Posterior vena cava (tissue), 2 donors: ENCODE data around the gene PLCG2. TPM values are rescaled to one million over a fixed set of nuclear protein-coding genes. Genes with fewer than 3 reads are reported as not detected.
"Not testable (repeated sequence)": the region's sequence is repeated elsewhere in the genome, so short reads cannot be mapped to it uniquely, and the experiment has no call there.

Source experiments
- DNase-seq: peaks from one replicate; pipeline ENCODE4 v3.0.0-alpha.2; 2020; ENCODE audit warnings: low spot score
- intact Hi-C, 2 donors: fragments of 100-400 bp; cut with DNase I; formaldehyde crosslinking; loops; one replicate each; pipeline versions ENCODE4 v1.14.1 to v1.14.2; 2022 to 2023
- total RNA-seq, 2 donors: library from RNA; stranded (reverse); fragmentation: NEBNext Ultra II Directional; extraction: Animal tissue kit (Norgen Biotek cat#: 25700); gene quantifications; one replicate each; pipeline ENCODE4 v1.2.1, GENCODE V29; 2021
- donor health status: DM: yes; HTN: yes; CAD: no.
- donor health status: DM: yes; HTN: yes; CAD: no.

PLCG2 gene
- total RNA-seq, 2 donors from 2014 or later: 15.9 to 24.5 TPM

DNA sequence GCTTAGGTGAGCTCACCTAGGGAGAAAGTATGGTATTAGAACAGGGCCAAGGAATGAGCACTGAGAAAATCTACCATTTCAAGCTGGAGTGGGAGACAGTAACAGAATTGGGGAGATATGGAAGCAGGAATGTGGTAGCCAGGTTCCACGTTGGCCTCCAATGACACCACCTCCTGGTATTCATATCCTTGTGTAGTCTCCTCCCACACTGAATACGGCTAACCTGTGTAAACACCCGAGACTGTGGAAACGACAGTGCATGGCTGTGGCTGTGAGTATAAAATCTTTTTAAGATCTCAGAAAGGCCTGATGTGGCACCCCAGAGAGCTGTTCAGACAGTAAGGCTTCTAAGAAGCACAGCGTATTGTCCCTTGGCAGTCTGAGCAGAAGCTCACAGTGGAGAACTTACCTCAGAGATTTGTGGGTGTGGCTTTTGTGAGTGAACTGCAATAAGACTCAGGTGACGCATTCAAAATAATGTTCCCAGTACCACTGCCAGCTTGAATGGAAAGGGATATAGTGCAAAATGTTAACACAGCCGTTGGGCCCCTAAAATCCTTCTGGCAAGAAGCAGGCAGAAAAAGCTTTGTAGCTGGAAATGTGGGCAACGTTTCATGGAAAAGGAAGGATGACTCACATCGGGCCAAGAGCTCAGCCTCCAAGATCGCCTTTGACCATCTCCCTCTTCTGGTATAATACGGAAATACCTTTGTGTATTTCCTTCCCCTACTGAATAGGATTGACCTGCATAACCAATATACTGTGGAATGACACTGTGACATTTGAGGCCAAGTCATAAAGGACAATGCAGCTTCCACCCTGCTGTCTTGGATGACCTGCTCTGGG, 217.8 kb downstream of the PLCG2 start:
- DNase-seq: no peak
- intact Hi-C loops: no loop called here

GRCh38 chr16:81997738-81998137, 218.6 kb downstream of the PLCG2 start:
- no peak for DNase-seq
- intact Hi-C loops: no loop called here

DNA sequence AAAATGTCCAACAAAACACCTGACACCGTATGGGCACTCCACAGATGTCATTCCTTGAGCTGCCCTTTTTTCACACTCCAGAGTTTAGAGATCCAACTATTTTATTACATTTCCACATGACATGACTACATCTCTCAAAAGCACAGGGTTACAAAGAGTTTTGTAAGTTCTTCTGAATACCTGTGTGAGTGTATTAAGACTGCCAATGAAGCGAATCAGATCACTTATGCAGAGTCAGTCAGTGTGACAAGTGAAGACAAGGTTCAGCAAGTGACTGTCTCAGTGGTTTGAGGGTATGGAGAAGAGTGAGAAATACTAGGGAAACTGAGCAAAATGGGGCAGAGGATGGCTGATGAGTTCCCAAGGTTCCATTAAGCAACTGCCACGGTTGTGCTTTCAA, 223.7 kb downstream of the PLCG2 start:
- DNase-seq: no peak
- intact Hi-C loops: no loop called here

GRCh38 chr16:82004601-82005000, 225.5 kb downstream of the PLCG2 start:
- no peak for DNase-seq
- intact Hi-C loops: no loop called here

DNA sequence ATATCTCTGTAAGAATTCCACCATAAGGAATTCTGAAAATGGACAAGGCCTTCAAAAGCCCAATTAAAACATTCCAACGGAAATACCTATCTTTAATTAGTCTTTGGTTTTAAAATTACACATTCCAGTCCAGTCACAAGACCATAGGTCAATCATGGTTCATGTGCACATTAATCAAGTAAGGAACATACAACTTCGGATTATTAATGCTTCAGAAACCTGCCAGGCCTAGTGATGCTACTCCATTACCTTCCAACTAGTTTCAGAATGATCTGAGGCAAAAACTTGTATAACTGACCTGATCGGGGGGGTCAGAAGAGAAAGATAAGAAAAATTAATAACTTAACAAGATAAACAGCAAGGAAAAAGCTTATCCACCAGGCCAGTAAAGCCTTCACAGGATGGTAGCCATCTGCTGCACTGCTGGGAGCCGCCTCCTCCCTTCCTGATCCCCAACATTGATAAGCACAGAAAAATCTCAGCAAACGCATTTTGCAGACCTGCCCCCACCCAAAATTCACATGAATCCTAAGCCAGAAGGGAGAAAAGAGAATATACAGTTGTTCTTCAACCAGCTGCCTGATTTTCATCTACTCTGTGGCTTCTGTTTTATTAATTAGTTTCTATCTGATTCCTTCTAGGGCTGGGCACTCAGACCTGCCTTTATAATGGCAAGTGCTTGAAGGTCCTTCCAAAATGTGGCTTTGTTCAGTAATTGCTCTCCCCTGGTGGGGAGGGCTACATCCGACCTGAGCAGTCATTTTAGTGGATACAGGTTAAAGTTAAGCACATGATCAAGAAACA, 226.1 kb downstream of the PLCG2 start:
- intact Hi-C loops: no loop called here

GRCh38 chr16:82006036-82006435, 226.9 kb downstream of the PLCG2 start:
- no peak for DNase-seq
- intact Hi-C loops: no loop called here

More for the DNA sequence above, 226.1 kb downstream of the PLCG2 start:
- no peak for DNase-seq

- intact Hi-C loops: no loop called here
These were observed 228.1 kb downstream of the PLCG2 start for GRCh38 chr16:82007189-82007588.

DNA sequence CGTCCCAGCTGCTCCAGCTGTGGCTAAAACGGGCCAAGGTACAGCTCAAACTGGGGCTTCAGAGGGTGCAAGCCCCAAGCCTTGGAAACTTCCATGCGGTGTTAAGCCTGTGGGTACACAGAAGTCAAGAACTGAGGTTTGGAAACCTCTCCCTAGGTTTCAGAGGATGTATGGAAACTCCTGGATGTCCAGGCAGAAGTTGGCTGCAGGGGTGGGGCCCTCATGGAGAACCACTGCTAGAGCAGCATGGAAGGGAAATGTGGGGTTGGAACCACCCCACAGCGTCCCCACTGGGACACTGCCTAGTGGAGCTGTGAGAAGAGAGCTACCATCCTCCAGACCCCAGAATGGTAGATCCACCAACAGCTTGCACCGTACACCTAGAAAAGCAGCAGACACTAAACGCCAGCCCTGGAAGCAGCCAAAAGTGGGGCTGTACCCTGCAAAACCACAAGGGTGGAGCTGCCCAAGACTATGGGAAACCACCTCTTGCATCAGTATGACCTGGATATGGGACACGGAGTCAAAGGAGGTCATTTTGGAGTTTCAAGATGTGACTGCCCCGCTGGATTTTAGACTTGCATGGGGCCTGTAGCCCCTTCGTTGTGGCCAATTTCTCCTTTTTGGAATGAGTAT, 230.0 kb downstream of the PLCG2 start:
- intact Hi-C loops: no loop called here
- no peak for DNase-seq

More at GRCh38 chr16:82007189-82007588, 228.1 kb downstream of the PLCG2 start:
- DNase-seq: no peak

- intact Hi-C loops, DNase-seq: not testable (repeated sequence)
These were observed 230.7 kb downstream of the PLCG2 start for GRCh38 chr16:82009789-82010188.

DNA sequence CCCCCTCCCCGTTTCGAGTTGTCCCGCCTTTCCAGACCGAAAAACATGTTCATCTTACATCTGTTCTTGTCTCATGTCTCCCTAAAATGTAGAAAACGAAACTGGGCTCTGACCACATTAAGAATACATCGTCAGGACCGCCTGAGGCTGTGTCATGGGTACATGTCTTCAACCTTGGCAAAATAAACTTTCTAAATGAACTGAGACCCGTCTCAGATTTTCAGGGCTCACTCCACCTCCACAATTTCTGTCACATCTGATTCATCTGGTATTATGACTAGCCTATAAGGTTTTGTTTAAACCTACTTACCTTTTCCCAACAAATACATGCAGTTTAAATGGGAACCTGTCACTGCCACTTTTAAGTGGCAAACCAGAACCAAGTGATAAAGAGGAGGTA, 231.6 kb downstream of the PLCG2 start:
- no peak for DNase-seq
- intact Hi-C loops: no loop called here

GRCh38 chr16:82011199-82011641, 232.1 kb downstream of the PLCG2 start, which contains the start of gene SDR42E1:
SDR42E1 (minus strand) TSS chr16:82011470; CDS start chr16:82000858, 10,612 bp downstream.
- DNase-seq: no peak
- intact Hi-C loops: no loop called here

Other genes with a start within 250 kb of the PLCG2 start
- under 1 TPM; 0.24 to 0.46 TPM for gene SDR42E1, start 232.2 kb downstream of the PLCG2 start, total RNA-seq